ENCODE measurements around the gene NBAS. TPM values are rescaled to one million over a fixed set of nuclear protein-coding genes. Genes with fewer than 3 reads are reported as not detected.

The NBAS gene
- total and polyA plus RNA-seq, 9 of the 15 experiments (the other 6 are each of a cell fraction or from before 2014, with no cell fraction given) = 15.3 to 94.4 (median 69.9) TPM

DNA sequence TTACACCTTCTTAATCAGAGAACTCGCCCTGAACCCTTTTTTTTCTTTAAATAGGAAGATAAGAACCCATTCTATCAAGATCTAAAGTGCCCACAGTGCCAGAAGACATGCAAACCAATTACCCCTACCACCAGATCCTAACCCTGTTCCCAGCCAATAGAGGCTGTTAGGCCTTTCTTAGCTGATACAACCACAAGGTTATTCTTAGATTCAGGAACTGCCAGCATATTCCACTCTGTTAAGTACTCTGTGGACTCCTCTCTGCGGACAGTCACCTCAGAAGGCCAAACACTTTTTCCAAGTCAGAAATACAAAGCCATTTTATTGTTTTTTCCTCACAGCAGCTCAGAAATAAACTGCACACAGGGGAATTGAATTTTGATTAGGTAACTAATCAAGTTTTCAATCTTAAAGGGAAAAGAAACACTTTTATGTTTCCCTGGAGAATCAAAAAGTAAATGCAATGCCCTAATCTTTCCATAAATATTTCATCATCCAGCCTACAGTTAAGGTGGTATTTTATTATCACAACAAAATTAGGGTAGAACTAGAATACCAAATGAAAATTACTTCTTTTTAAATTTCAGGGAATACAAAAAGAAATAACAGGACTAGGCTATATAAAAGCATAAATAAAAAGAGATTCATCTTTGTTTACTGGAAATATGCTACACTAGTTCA, 111.4 kb downstream of the NBAS start (continued):
- TF ChIP-seq MXI1 (IDR thresholded peaks at IDR 0.05; ENCODE audit: low read depth, low read length) = no peak
- no peak for TF ChIP-seq DMBX1 (CRISPR knock-in tag; IDR thresholded peaks at IDR 0.05; ENCODE audit: borderline replicate concordance)
- no peak for TF ChIP-seq ZNF507 (tag; conservative IDR thresholded peaks at IDR 0.05)
- no peak for TF ChIP-seq SMAD2 (IDR thresholded peaks at IDR 0.05; ENCODE audit: low read depth, low read length)
- TF ChIP-seq, protein P1, sequence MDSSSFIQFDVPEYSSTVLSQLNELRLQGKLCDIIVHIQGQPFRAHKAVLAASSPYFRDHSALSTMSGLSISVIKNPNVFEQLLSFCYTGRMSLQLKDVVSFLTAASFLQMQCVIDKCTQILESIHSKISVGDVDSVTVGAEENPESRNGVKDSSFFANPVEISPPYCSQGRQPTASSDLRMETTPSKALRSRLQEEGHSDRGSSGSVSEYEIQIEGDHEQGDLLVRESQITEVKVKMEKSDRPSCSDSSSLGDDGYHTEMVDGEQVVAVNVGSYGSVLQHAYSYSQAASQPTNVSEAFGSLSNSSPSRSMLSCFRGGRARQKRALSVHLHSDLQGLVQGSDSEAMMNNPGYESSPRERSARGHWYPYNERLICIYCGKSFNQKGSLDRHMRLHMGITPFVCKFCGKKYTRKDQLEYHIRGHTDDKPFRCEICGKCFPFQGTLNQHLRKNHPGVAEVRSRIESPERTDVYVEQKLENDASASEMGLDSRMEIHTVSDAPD (CRISPR knock-in tag; IDR thresholded peaks at IDR 0.05) = no peak
- 0 out of 2 replicates have a peak, but pooled peaks have one; percentile 18 for TF ChIP-seq ZSCAN32 (CRISPR knock-in tag; IDR thresholded peaks at IDR 0.05)
- TF ChIP-seq ZNF764 (CRISPR knock-in tag; IDR thresholded peaks at IDR 0.05; ENCODE audit: low read depth) = no peak
- 0 out of 2 replicates have a peak, but pooled peaks have one; percentile 20 for TF ChIP-seq ATF4 (CRISPR knock-in tag; IDR thresholded peaks at IDR 0.05)
- peak; percentile 50; the same call in 1 of the 2 replicates for TF ChIP-seq MEF2A (IDR thresholded peaks at IDR 0.05; ENCODE audit: control insufficient read depth, low read depth, low read length)
- TF ChIP-seq GTF2E2 (tag; IDR thresholded peaks at IDR 0.05) = peak; percentile 43; the same call in 1 of the 2 replicates
- TF ChIP-seq, protein P2, sequence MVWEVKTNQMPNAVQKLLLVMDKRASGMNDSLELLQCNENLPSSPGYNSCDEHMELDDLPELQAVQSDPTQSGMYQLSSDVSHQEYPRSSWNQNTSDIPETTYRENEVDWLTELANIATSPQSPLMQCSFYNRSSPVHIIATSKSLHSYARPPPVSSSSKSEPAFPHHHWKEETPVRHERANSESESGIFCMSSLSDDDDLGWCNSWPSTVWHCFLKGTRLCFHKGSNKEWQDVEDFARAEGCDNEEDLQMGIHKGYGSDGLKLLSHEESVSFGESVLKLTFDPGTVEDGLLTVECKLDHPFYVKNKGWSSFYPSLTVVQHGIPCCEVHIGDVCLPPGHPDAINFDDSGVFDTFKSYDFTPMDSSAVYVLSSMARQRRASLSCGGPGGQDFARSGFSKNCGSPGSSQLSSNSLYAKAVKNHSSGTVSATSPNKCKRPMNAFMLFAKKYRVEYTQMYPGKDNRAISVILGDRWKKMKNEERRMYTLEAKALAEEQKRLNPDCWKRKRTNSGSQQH (CRISPR knock-in tag; IDR thresholded peaks at IDR 0.05) = no peak

Measured in K562 (cell line).